Omental fat pad (tissue), 4 donors: ENCODE measurements around the gene FIGNL2. TPM values are rescaled to one million over a fixed set of nuclear protein-coding genes. Genes with fewer than 3 reads are reported as not detected.

Source experiments
- ATAC-seq: fragments of 150-250 bp; one replicate; pipeline ENCODE4 v1.9.1; 2016; ENCODE audit warnings: mild to moderate bottlenecking, moderate library complexity; ENCODE audit not compliant: low FRiP score
- DNase-seq: peaks from one replicate; pipeline ENCODE4 v3.0.0-alpha.2; 2019; ENCODE audit warnings: low spot score
- CTCF ChIP-seq, 3 donors: fragments of 450-650 bp; IDR thresholded peaks; one replicate each; pipeline ENCODE4 v1.5.1; 2016 to 2017; ENCODE audit warnings: antibody characterized with exemption in 3 of 3, mild to moderate bottlenecking in 3 of 3, moderate library complexity in 2 of 3
- total RNA-seq, 4 donors: library from RNA; depleted of rRNA; stranded (reverse); fragments of >200 nt; gene quantifications; one replicate each; pipeline ENCODE4 v1.1.0, GENCODE V29; 2016

Gene FIGNL2
- total RNA-seq, 4 donors from 2014 or later, result 0.24 to 0.63 (median 0.63) TPM; not detected in 1

- ATAC-seq (no peak), DNase-seq (no peak)
- TF ChIP-seq CTCF (IDR thresholded peaks at IDR 0.05), result no peak
These were observed 25.5 kb upstream of the FIGNL2 start for GRCh38 chr12:51874000-51874399.

GRCh38 chr12:51873251-51873994 is 24.9 kb upstream of the FIGNL2 start:
- ATAC-seq (no peak), DNase-seq (no peak)
- TF ChIP-seq CTCF (IDR thresholded peaks at IDR 0.05), result no peak

GRCh38 chr12:51872689-51872981 is 24.1 kb upstream of the FIGNL2 start:
- no peak for TF ChIP-seq CTCF (IDR thresholded peaks at IDR 0.05)
- ATAC-seq (no peak), DNase-seq (no peak)

- DNase-seq (no peak), ATAC-seq (no peak)
- no peak for TF ChIP-seq CTCF (IDR thresholded peaks at IDR 0.05)
These were observed 23.6 kb upstream of the FIGNL2 start for GRCh38 chr12:51871918-51872688.

GRCh38 chr12:51871126-51871525 is 22.6 kb upstream of the FIGNL2 start:
- ATAC-seq (no peak), DNase-seq (no peak)
- no peak for TF ChIP-seq CTCF (IDR thresholded peaks at IDR 0.05)

GRCh38 chr12:51870504-51870903 is 22.0 kb upstream of the FIGNL2 start:
- ATAC-seq (no peak), DNase-seq (no peak)
- no peak for TF ChIP-seq CTCF (IDR thresholded peaks at IDR 0.05)

GRCh38 chr12:51869931-51870330 is 21.4 kb upstream of the FIGNL2 start:
- DNase-seq, result no peak
- ATAC-seq, result no peak
- no peak for TF ChIP-seq CTCF (IDR thresholded peaks at IDR 0.05)
